Measurements from ENCODE around the gene DNAJC16.

GRCh38 chr1:15595809-15596617 is 69.4 kb downstream of the DNAJC16 start:
- TF ChIP-seq CTCF (conservative IDR thresholded peaks at IDR 0.05 in 1 of 2, IDR thresholded peaks at IDR 0.05 in 1 of 2; ENCODE audit: low read depth in 1 of 2, low read length in 2 of 2): no peak
- no peak for TF ChIP-seq EZH2 (IDR thresholded peaks at IDR 0.05; ENCODE audit: low read length, missing control alignments)
